Astrocyte of the spinal cord (primary cell): ENCODE measurements around the gene TMC5.
"Not testable (repeated sequence)": the region's sequence is repeated elsewhere in the genome, so short reads cannot be mapped to it uniquely, and the experiment has no call there.

Experiments
- DNase-seq: peaks from one replicate; pipeline ENCODE4 v3.0.0; 2011; ENCODE audit warnings: low read depth, low spot score
- H3K4me3 ChIP-seq: 2 replicates; pipeline ENCODE4 v1.5.1; 2011; ENCODE audit warnings: low read depth, mild to moderate bottlenecking, low read length, moderate library complexity
- in situ Hi-C: cut with HindIII; loops from 2 replicates; pipeline ENCODE4 v1.10.0; 2017; ENCODE audit warnings: low sequenced_read_pairs
- TF ChIP-seq, protein P1 (sequence below): IDR thresholded peaks from 2 replicates; pipeline ENCODE4 v1.5.1; 2012; ENCODE audit warnings: low read depth, mild to moderate bottlenecking, low read length, inconsistent platforms

Gene TMC5

DNA sequence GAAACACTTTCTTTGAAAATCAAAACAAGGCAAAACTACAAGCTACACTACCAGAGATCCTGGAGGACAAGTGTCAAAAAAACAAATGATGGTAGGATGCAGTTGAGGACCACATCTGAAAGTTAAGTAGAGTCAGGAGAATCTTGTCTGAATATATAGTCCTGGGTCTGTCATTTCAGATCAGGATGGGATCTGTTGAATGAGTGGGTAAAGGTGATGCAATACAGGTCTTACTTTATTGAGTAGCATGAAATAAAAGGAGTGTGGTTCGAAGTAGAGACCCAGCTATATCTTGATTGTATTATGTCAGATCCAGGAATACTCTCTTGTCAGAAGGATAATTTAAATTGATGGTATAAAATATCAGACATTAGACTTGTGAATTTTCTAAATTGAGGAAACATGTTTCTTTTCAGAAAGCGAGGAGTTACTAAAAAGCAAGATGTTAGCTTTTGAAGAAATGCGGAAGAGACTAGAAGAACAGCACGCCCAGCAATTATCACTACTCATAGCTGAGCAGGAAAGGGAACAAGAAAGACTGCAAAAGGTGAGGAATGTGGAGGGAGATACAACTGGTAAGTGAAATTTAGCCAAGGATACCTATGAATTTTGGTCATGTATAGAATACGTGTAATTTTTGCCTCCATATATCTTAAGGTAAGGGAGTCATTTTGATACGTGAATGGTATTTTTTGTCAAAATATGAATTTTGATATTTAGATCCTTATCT lies 122.7 kb downstream of the TMC5 start:
- in situ Hi-C loops, result no loop called here
- H3K4me3 ChIP-seq, result no peak overlapping the region
- DNase-seq, result no peak
- TF ChIP-seq, protein P1, sequence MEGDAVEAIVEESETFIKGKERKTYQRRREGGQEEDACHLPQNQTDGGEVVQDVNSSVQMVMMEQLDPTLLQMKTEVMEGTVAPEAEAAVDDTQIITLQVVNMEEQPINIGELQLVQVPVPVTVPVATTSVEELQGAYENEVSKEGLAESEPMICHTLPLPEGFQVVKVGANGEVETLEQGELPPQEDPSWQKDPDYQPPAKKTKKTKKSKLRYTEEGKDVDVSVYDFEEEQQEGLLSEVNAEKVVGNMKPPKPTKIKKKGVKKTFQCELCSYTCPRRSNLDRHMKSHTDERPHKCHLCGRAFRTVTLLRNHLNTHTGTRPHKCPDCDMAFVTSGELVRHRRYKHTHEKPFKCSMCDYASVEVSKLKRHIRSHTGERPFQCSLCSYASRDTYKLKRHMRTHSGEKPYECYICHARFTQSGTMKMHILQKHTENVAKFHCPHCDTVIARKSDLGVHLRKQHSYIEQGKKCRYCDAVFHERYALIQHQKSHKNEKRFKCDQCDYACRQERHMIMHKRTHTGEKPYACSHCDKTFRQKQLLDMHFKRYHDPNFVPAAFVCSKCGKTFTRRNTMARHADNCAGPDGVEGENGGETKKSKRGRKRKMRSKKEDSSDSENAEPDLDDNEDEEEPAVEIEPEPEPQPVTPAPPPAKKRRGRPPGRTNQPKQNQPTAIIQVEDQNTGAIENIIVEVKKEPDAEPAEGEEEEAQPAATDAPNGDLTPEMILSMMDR, result no peak

DNA sequence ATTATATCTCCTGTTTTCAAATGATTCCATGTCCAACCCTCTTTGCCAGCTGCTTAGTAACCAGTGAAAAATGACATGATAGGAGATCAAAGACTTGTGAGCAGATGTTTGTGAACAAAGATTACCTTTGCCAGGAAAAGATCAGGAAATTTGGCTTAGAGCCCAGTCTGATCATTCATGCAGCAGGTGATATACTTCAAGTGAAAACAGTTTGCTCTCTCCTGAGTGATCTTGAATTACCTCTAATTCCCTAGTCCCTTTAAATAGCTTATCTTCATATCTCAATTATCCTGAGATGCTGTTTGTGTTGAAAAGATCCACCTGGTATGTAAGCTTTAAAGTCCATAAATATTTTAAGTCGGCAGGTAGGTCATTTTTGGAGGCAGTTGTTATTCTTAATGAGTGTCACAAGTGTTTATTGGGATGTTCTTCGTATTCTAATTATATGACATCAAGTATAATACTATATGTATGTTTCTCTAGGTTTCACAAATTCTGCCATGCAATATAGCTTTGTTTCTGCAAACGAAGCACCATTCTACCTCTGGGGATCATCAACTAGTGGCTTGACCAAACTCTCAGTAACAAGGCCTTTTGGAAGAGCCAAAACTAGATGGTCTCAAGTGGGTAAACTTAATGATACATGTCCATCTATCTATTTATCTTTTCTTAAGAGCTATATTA lies 124.6 kb downstream of the TMC5 start:
- TF ChIP-seq, protein P1, result no peak
- no peak overlapping the region for H3K4me3 ChIP-seq
- no peak for DNase-seq
- in situ Hi-C loops, result no loop called here

DNA sequence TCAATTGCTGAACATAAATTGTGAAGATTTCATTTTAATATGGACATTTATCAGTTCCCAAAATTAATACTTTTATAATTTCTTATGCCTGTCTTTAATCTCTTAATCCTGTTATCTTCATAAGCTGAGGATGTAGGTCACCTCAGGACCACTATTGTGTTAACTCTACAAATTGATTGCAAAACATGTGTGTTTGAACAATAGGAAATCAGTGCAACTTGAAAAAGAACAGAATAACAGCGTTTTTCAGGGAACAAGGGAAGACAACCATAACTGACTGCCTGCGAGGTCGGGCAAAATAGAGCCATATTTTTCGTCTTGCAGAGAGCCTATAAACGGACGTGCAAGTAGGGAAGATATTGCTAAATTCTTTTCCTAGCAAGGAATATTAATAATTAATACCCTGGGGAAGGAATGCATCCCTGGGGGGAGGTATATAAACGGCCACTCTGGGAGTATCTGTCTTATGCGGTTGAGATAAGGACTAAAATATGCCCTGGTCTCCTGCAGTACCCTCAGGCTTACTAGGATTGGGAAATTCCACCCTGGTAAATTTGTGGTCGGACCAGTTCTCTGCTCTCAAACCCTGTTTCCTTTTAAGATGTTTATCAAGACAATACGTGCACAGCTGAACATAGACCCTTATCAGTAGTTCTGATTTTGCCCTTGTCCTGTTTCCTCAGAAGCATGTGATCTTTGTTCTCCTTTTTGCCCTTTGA lies 125.8 kb downstream of the TMC5 start:
- H3K4me3 ChIP-seq, in situ Hi-C loops, DNase-seq: not testable (repeated sequence)

DNA sequence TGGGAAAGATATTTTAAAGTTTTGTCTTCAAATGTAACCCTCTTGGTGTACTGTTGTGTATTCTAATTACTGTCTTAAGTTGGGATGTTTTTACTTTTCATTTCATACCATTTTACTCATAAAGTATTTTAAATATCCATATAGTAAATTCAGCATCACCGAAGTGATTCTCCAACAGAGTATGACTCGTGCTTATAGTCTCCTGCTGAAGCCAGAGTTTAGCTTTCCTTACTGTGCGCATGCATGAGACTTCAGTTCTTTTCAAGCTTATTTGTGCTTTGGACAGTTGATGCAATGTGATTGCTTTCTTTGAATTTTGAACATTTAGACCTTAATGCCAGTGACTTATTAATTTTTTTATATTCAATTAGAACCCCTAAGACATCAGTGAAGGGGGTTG lies 130.5 kb downstream of the TMC5 start:
- H3K4me3 ChIP-seq, result no peak overlapping the region
- TF ChIP-seq, protein P1, result no peak
- no peak for DNase-seq
- in situ Hi-C loops, result no loop called here
